Stimulated activated CD4-positive, alpha-beta T cell treated with anti-CD3 and anti-CD28 coated beads, TNF-alpha, amount 100 ng/mL, for 1 hour (primary cell): ENCODE data around the gene RHO.

Source experiments
- DNase-seq, 3 donors: peaks; one replicate each; pipeline ENCODE4 v3.0.0-alpha.2; 2020; ENCODE audit warnings: low read depth in 3 of 3, low spot score in 1 of 3

The RHO gene

GRCh38 chr3:129519896-129520715 lies 8.3 kb upstream of the RHO start:
- DNase-seq: no peak

GRCh38 chr3:129520960-129521359 lies 7.5 kb upstream of the RHO start:
- no peak for DNase-seq

GRCh38 chr3:129521611-129522010 lies 6.8 kb upstream of the RHO start:
- DNase-seq: no peak

- no peak for DNase-seq
Measured at GRCh38 chr3:129522953-129523352, 5.5 kb upstream of the RHO start.

- no peak for DNase-seq
Measured at GRCh38 chr3:129524081-129524480, 4.4 kb upstream of the RHO start.

- no peak for DNase-seq
Measured at GRCh38 chr3:129525341-129525968, 3.0 kb upstream of the RHO start.

DNA sequence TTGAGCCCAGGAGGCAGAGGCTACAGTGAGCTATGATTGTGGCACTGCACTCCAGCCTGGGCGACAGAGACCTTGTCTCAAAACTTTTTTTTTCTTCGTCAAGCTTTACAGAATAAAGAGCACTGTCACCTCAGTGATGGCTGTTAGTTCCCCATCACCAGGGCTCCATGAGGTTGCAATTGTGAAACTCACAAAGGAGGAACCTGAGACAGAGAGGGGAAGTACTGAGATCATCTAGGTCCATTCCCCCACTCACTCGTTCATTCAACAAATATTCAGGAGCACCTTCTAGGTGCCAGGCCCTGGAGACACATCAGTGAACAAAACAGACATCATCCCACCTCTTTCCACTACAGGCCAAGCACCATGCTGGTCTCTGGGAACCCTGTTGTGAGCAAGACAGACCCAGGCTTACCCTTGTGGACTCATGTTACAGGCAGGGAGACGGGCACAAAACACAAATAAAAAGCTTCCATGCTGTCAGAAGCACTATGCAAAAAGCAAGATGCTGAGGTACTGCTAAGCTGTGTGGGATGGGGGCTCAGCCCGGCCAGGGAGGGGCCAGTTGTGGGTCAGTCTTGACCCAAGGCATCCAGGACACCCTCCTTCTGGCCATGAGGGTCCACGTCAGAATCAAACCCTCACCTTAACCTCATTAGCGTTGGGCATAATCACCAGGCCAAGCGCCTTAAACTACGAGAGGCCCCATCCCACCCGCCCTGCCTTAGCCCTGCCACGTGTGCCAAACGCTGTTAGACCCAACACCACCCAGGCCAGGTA lies 2.1 kb upstream of the RHO start:
- no peak for DNase-seq

- no peak for DNase-seq
Measured at GRCh38 chr3:129527262-129527661, 1.2 kb upstream of the RHO start.

DNA sequence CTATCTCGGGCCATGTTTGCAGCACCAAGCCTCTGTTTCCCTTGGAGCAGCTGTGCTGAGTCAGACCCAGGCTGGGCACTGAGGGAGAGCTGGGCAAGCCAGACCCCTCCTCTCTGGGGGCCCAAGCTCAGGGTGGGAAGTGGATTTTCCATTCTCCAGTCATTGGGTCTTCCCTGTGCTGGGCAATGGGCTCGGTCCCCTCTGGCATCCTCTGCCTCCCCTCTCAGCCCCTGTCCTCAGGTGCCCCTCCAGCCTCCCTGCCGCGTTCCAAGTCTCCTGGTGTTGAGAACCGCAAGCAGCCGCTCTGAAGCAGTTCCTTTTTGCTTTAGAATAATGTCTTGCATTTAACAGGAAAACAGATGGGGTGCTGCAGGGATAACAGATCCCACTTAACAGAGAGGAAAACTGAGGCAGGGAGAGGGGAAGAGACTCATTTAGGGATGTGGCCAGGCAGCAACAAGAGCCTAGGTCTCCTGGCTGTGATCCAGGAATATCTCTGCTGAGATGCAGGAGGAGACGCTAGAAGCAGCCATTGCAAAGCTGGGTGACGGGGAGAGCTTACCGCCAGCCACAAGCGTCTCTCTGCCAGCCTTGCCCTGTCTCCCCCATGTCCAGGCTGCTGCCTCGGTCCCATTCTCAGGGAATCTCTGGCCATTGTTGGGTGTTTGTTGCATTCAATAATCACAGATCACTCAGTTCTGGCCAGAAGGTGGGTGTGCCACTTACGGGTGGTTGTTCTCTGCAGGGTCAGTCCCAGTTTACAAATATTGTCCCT lies 1.2 kb downstream of the RHO start:
- no peak for DNase-seq

GRCh38 chr3:129530251-129530791 lies 1.9 kb downstream of the RHO start:
- DNase-seq: no peak

- no peak for DNase-seq
Measured at GRCh38 chr3:129530821-129531220, 2.4 kb downstream of the RHO start.

DNA sequence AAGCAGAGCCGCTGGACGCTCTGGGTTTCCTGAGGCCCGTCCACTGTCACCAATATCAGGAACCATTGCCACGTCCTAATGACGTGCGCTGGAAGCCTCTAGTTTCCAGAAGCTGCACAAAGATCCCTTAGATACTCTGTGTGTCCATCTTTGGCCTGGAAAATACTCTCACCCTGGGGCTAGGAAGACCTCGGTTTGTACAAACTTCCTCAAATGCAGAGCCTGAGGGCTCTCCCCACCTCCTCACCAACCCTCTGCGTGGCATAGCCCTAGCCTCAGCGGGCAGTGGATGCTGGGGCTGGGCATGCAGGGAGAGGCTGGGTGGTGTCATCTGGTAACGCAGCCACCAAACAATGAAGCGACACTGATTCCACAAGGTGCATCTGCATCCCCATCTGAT lies 3.3 kb downstream of the RHO start:
- no peak for DNase-seq

DNA sequence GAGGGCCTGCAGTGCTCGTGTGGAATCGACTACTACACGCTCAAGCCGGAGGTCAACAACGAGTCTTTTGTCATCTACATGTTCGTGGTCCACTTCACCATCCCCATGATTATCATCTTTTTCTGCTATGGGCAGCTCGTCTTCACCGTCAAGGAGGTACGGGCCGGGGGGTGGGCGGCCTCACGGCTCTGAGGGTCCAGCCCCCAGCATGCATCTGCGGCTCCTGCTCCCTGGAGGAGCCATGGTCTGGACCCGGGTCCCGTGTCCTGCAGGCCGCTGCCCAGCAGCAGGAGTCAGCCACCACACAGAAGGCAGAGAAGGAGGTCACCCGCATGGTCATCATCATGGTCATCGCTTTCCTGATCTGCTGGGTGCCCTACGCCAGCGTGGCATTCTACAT lies 3.8 kb downstream of the RHO start:
- no peak for DNase-seq

GRCh38 chr3:129533406-129533805 lies 5.0 kb downstream of the RHO start:
- DNase-seq: no peak

DNA sequence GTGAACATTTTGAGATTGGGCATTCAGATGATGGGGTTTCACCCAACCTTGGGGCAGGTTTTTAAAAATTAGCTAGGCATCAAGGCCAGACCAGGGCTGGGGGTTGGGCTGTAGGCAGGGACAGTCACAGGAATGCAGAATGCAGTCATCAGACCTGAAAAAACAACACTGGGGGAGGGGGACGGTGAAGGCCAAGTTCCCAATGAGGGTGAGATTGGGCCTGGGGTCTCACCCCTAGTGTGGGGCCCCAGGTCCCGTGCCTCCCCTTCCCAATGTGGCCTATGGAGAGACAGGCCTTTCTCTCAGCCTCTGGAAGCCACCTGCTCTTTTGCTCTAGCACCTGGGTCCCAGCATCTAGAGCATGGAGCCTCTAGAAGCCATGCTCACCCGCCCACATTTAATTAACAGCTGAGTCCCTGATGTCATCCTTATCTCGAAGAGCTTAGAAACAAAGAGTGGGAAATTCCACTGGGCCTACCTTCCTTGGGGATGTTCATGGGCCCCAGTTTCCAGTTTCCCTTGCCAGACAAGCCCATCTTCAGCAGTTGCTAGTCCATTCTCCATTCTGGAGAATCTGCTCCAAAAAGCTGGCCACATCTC lies 6.1 kb downstream of the RHO start:
- no peak for DNase-seq

GRCh38 chr3:129535075-129535474 lies 6.6 kb downstream of the RHO start:
- DNase-seq: no peak

DNA sequence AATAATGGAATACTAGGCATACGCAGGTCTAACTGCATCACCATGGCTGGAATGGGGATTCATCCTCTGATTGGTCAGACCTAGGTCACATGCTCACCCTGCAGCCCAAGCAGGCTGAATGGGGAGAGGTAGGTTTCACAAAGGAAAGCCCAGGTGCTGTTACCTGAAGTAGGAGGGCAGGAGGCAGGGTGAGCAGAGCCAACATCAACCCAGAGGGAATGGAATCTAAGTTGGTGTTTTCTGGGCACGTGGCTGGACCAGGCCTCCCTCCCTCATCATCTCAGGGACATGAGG lies 7.9 kb downstream of the RHO start:
- DNase-seq: no peak

DNA sequence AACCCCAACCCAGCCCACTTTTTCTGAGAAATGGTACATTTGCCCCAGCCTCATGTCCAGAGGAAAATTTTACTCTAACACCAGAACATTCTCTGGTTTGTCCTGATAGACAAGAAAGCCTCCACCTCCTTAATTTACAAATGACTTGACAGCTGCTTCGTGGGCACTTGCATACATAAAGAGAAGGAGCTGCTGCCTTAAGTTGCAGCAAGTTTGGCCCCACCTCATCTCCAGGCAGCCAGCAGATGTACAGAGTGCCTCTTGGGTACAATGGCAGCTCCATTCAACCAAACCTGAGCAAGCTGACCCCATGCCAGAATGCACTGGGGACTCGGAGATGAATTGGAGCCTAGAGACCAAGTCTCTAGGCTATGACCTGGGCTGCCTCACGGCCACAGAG lies 8.4 kb downstream of the RHO start:
- DNase-seq: no peak

GRCh38 chr3:129539206-129539605 lies 10.8 kb downstream of the RHO start:
- DNase-seq: no peak

DNA sequence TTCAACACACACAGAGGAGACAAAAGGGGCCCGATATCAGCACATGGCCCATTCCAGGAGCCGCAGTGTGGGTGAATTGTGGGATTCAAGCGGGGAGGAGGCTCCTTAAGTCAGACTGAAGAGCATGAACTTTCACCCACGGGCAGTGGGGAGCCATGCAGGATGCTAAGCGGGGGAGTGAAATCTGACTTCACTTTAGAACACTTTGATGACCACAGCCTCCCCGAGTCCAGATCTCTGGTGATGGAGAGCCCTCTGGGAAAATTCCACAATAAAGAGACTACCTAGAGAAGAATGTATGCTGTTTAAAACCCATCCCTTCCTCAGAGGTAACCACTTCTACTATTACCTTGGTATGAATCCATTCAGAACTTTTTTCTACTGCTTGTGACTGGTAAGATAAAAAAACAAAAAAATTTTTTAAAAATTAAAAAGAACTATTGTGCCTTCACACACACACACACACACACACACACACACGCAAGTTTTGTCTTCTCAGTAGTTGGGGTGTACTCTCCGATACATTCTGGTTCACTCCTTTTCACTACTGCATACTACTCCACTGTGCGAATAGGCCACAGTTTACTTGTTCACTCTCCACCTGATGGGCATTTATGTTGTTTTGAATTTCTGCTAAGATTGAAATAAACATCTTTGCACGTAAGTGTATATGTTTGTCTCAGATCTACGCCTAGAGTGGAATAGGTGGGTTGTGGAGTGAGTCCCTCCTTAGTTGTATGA lies 12.5 kb downstream of the RHO start:
- DNase-seq: no peak
